NCI-H146 treated with DMSO at 0.1 percent for 48 hours (cell line): ENCODE measurements around the gene AGK.
A peak's percentile ranks its signal among the peaks of the same experiment; 100 is the strongest.

Experiments
- DNase-seq: peaks from one replicate; lab custom pipeline; 2025; ENCODE audit not compliant: unreplicated experiment; lab: John Stamatoyannopoulos, UW

AGK gene

DNA sequence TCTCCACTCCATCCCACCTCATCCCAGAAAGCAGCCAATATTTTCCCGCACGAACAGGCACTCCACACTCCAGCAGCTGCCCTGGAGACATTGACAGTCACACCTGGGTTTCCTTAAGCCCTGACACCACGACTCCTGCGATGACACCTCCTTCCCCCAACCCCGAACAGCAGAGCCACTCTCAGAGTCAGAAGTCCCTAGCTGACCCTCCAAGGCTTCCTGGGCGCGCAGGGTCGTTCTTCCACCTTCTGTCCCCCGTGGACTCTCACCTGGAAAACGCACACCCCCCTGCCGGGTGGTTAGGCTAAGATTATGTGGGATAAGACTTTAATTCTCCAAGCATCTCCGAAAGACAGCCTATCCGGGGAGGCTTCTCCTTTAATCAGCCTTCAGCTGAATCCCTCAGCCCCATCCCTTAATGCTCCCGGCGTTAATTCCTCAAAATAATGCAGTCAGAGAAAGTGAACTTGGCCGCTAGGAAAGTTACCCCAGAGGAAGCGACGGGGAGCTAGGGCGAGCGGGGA, 149.7 kb downstream of the AGK start:
- peak; percentile 11 for DNase-seq

- peak; percentile 51 for DNase-seq
Measured at GRCh38 chr7:141701489-141702046, 150.4 kb downstream of the AGK start.

GRCh38 chr7:141702047-141702567, 150.9 kb downstream of the AGK start, which contains the start of gene DENND11:
Gene DENND11 (minus strand): TSS chr7:141702166. CDS start chr7:141702153, 13 bp downstream.
- no peak for DNase-seq

- no peak for DNase-seq
Measured at GRCh38 chr7:141702892-141703291, 151.7 kb downstream of the AGK start.

DNA sequence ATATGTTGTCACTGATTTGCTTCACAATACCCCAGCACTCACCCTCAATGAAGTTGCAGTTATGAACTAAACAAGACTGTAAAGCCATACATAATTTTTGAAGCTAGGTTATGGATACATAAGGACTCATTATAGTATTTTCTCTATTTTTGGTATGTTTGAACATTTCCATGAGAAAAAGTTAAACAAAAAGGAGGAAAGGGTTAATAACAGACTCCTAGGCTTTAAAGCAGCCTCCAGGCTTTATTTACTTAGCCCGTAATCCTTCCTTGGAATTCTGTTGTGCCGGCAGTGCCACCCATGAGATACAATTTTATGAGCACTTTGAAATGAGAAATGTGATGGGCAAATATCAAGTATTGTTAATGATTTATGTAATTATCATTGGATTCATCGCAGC, 152.9 kb downstream of the AGK start:
- peak; percentile 10 for DNase-seq

DNA sequence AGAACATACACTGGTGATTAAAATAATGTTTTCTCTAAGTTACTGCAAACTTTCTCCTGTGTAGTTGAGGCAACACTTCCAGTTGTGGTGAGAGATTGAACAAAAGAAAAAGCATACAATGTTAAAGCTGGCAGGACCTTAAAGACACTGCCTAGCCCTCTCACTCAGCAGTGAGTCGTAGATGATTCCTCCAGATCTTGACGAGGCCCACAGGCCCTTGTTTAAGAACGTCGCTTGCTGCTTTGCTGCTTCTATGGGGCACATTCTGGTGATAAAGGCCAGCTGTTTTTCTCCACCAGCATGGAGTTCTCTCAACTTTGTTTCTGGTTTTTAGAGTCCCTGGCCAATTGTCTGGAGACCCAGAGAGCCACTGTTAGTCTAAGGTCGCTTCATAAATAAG, 153.5 kb downstream of the AGK start:
- no peak for DNase-seq
